Brain microvascular endothelial cell (primary cell): ENCODE data around the gene NGEF.

Source experiments
- DNase-seq: peaks from one replicate; pipeline ENCODE4 v3.0.0-alpha.2; 2020
- H3K27ac ChIP-seq: fragments of 250-450 bp; sonication (Bioruptor Pico); 2 replicates; pipeline ENCODE4 v1.5.1; 2020; ENCODE audit warnings: mild to moderate bottlenecking, moderate library complexity
- H3K27me3 ChIP-seq: fragments of 250-450 bp; sonication (Bioruptor Pico); replicated peaks from 2 replicates; pipeline ENCODE4 v1.5.1; 2020; ENCODE audit warnings: mild to moderate bottlenecking
- H3K36me3 ChIP-seq: fragments of 250-450 bp; sonication (Bioruptor Pico); replicated peaks from 2 replicates; pipeline ENCODE4 v1.5.1; 2020; ENCODE audit warnings: mild to moderate bottlenecking
- H3K4me3 ChIP-seq: 2 replicates; pipeline ENCODE4 v1.5.1; 2011; ENCODE audit warnings: low read depth, mild to moderate bottlenecking, control low read depth, low read length, moderate library complexity
- CTCF ChIP-seq: IDR thresholded peaks from 2 replicates; pipeline ENCODE4 v1.5.1; 2011; ENCODE audit warnings: low read depth, mild to moderate bottlenecking, moderate library complexity, low read length, control low read depth, inconsistent platforms; ENCODE audit errors: missing control alignments
- in situ Hi-C: cut with HindIII; loops from 2 replicates; pipeline ENCODE4 v1.10.0; 2017; ENCODE audit warnings: low sequenced_read_pairs, low pct_ligation_motif_present

Gene NGEF

GRCh38 chr2:232880764-232881351 lies 132.2 kb downstream of the NGEF start:
- in situ Hi-C loops, result no loop called here
- no peak overlapping the region for H3K4me3 ChIP-seq
- no peak overlapping the region for H3K27ac ChIP-seq
- no peak for TF ChIP-seq CTCF
- no peaks in the 10 kb centered on the region for H3K36me3 ChIP-seq
- DNase-seq, result no peak
- no peaks in the 10 kb centered on the region for H3K27me3 ChIP-seq

- Histone ChIP-seq H3K36me3 (no peaks in the 10 kb centered on the region), H3K4me3 (no peak overlapping the region), H3K27me3 (no peaks in the 10 kb centered on the region), H3K27ac (no peak overlapping the region)
- no peak for DNase-seq
- no peak for TF ChIP-seq CTCF
- in situ Hi-C loops, result no loop called here
Observed at GRCh38 chr2:232879618-232880494, 133.2 kb downstream of the NGEF start.

GRCh38 chr2:232878855-232879617 lies 134.0 kb downstream of the NGEF start:
- TF ChIP-seq CTCF, result no peak
- no peak overlapping the region for H3K27ac ChIP-seq
- no peaks in the 10 kb centered on the region for H3K27me3 ChIP-seq
- no peaks in the 10 kb centered on the region for H3K36me3 ChIP-seq
- DNase-seq, result no peak
- H3K4me3 ChIP-seq, result no peak overlapping the region
- in situ Hi-C loops, result no loop called here

- DNase-seq, result no peak
- H3K27me3 ChIP-seq, result no peaks in the 10 kb centered on the region
- no peak overlapping the region for H3K4me3 ChIP-seq
- H3K27ac ChIP-seq, result no peak overlapping the region
- in situ Hi-C loops, result no loop called here
- TF ChIP-seq CTCF, result no peak
- H3K36me3 ChIP-seq, result no peaks in the 10 kb centered on the region
Observed at GRCh38 chr2:232877940-232878511, 135.0 kb downstream of the NGEF start.

- DNase-seq, result no peak
- in situ Hi-C loops, result no loop called here
- no peaks in the 10 kb centered on the region for H3K36me3 ChIP-seq
- no peak for TF ChIP-seq CTCF
- no peak overlapping the region for H3K27ac ChIP-seq
- no peak overlapping the region for H3K4me3 ChIP-seq
- H3K27me3 ChIP-seq, result no peaks in the 10 kb centered on the region
Observed at GRCh38 chr2:232876978-232877441, 136.0 kb downstream of the NGEF start.
